Smooth muscle cell (in vitro differentiated cells): ENCODE results near the gene ATG16L1. TPM values are rescaled to one million over a fixed set of nuclear protein-coding genes. Genes with fewer than 3 reads are reported as not detected.

Experiments
- DNase-seq: peaks from one replicate; lab custom pipeline; 2025; ENCODE audit not compliant: unreplicated experiment; lab: John Stamatoyannopoulos, UW
- H2AFZ ChIP-seq: fragments of 200-600 bp; sonication (generic); 2 replicates; pipeline ENCODE4 v1.6.0; 2016; ENCODE audit warnings: antibody characterized with exemption, low read depth, mild to moderate bottlenecking
- H3F3A ChIP-seq: fragments of 200-600 bp; sonication (generic); 2 replicates; pipeline ENCODE4 v1.6.0; 2017; ENCODE audit warnings: antibody characterized with exemption, low read depth
- H3K27ac ChIP-seq: fragments of 200-600 bp; sonication (generic); 2 replicates; pipeline ENCODE4 v1.5.1; 2016; ENCODE audit warnings: low read depth, mild to moderate bottlenecking
- H3K27me3 ChIP-seq: fragments of 200-600 bp; sonication (generic); 2 replicates; pipeline ENCODE4 v1.6.1; 2016; ENCODE audit warnings: low read depth, mild to moderate bottlenecking
- H3K36me3 ChIP-seq: fragments of 200-600 bp; sonication (generic); 2 replicates; pipeline ENCODE4 v1.5.1; 2016; ENCODE audit warnings: low read depth
- H3K4me1 ChIP-seq: fragments of 200-600 bp; sonication (generic); 2 replicates; pipeline ENCODE4 v1.5.1; 2016; ENCODE audit warnings: low read depth
- H3K4me2 ChIP-seq: fragments of 200-600 bp; sonication (generic); 2 replicates; pipeline ENCODE4 v1.6.0; 2016; ENCODE audit warnings: mild to moderate bottlenecking
- H3K4me3 ChIP-seq: fragments of 200-600 bp; sonication (generic); 2 replicates; pipeline ENCODE4 v1.5.1; 2016; ENCODE audit warnings: mild to moderate bottlenecking
- H3K79me2 ChIP-seq: fragments of 200-600 bp; sonication (generic); 2 replicates; pipeline ENCODE4 v1.6.0; 2016; ENCODE audit warnings: low read depth, mild to moderate bottlenecking
- H3K9ac ChIP-seq: fragments of 200-600 bp; sonication (generic); 2 replicates; pipeline ENCODE4 v1.6.0; 2016; ENCODE audit warnings: low read depth
- H3K9me3 ChIP-seq: fragments of 200-600 bp; sonication (generic); replicated peaks from 2 replicates; pipeline ENCODE4 v1.5.1; 2016; ENCODE audit warnings: low read depth
- H4K20me1 ChIP-seq: fragments of 200-600 bp; sonication (generic); 2 replicates; pipeline ENCODE4 v1.6.0; 2016; ENCODE audit warnings: low read depth
- CTCF ChIP-seq: fragments of 200-600 bp; sonication (generic); IDR thresholded peaks from 2 replicates; pipeline ENCODE4 v1.5.1; 2017; ENCODE audit warnings: borderline replicate concordance, mild to moderate bottlenecking, antibody characterized with exemption; ENCODE audit not compliant: insufficient read depth, poor library complexity, severe bottlenecking
- WGBS: methylation state at CpG from one replicate; pipeline ENCODE4 v1.1.7; 2016; ENCODE audit warnings: low lambda C conversion rate; 5-methylcytosine and 5-hydroxymethylcytosine counted together
- polyA plus RNA-seq: library from polyadenylated mRNA; unstranded; fragments of >200 nt; fragmentation: Nextera tagmentation; extraction: Ambion mirVana; gene quantifications from 2 replicates; pipeline ENCODE4 v1.2.1, GENCODE V29; 2016
- small RNA-seq: library from RNA; depleted of rRNA; stranded (forward); fragments of <200 nt; gene quantifications from one replicate; pipeline ENCODE3, GENCODE V24; 2014
- total RNA-seq: library from RNA; depleted of rRNA; stranded (reverse); fragments of >200 nt; gene quantifications from 2 replicates; pipeline ENCODE4 v1.2.3, GENCODE V29; 2014

ATG16L1 gene
- total and polyA plus RNA-seq, 2 experiments from 2014 or later, result 12.5 to 26.4 TPM

DNA sequence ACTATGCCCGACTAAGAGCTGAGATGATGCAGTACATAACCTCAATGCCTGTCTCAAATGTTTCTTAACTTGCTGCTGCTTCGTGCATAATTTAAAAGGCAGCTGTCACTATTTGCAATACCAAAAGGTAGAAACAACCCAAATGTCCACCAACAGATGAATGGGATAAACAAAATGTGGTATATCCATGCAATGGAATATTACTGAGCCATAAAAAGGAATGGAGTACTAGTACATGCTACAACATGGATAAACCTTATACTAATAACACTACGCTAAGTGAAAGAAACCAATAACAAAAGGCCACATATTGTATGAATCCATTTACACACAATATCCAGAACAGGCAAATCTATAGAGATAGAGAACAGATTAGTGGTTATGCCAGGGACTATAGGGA, 89.8 kb downstream of the ATG16L1 start:
- H3K36me3 ChIP-seq, result no peaks in the 10 kb centered on the region
- H3K4me3 ChIP-seq, result no peak overlapping the region
- H3K9me3 ChIP-seq, result no peaks in the 10 kb centered on the region

DNA sequence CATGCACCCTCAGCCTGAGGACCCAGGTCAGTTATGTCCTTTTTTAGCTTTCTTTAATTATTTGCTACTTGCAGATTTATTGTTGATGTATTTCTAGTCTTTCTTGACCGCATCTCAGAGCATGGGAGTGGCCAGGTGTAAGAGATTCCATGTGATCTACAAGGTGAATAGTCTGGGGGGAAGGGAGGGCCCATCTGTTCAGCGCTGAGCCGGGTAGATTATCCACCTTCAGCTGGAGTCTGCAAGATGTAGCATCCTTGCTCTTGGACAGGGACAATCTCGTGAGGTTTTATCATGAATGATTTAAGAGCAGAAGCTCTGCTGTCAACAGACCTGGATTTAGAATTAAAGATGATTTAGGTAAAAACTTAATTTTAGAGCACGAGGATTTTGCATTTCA, 90.8 kb downstream of the ATG16L1 start:
- no peaks in the 10 kb centered on the region for H3K27me3 ChIP-seq
- WGBS, result 84% methylated on average over 5 of the region's 5 CpGs
- H3K4me2 ChIP-seq, result no peak overlapping the region
- H3K27ac ChIP-seq, result no peak overlapping the region
- H3K4me1 ChIP-seq, result no peaks in the 10 kb centered on the region
- no peaks in the 10 kb centered on the region for H3K9me3 ChIP-seq
- H3F3A ChIP-seq, result no peaks in the 10 kb centered on the region
- DNase-seq, result no peak
- H2AFZ ChIP-seq, result no peak overlapping the region
- H4K20me1 ChIP-seq, result no peaks in the 10 kb centered on the region
- no peaks in the 10 kb centered on the region for H3K79me2 ChIP-seq
- no peak overlapping the region for H3K9ac ChIP-seq
- TF ChIP-seq CTCF, result no peak
- no peaks in the 10 kb centered on the region for H3K36me3 ChIP-seq
- no peak overlapping the region for H3K4me3 ChIP-seq

More for the DNA sequence above, 89.8 kb downstream of the ATG16L1 start:
- 95% methylated on average over 3 of the region's 3 CpGs for WGBS
- no peaks in the 10 kb centered on the region for H4K20me1 ChIP-seq
- DNase-seq, result no peak
- H3K4me1 ChIP-seq, result no peaks in the 10 kb centered on the region
- no peak for TF ChIP-seq CTCF
- no peaks in the 10 kb centered on the region for H3K27me3 ChIP-seq
- no peak overlapping the region for H2AFZ ChIP-seq
- no peaks in the 10 kb centered on the region for H3F3A ChIP-seq
- no peak overlapping the region for H3K9ac ChIP-seq
- H3K27ac ChIP-seq, result no peak overlapping the region
- no peak overlapping the region for H3K4me2 ChIP-seq
- no peaks in the 10 kb centered on the region for H3K79me2 ChIP-seq

DNA sequence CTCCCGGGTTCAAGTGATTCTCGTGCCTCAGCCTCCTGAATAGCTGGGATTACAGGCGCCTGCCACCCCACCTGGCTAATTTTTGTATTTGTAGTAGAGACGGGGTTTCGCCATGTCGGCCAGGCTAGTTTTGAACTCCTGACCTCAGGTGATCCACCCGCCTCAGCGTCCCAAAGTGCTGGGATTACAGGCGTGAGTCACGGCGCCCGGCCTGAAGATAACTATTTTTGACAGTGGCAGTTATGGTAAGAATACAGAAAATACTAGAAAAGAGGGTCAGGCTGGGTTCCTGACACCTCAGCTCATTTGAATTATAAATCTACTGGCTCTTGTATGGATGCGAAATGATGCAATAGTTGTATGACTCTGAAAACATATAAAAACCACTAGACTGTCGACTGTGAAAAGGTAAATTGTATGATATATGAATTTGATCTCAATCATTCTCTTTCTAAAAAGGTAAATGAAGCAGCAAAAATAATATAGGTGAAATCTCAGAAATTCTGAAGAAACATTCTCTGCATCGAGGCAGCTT, 91.8 kb downstream of the ATG16L1 start:
- 93% methylated on average over 15 of the region's 15 CpGs for WGBS

More for the DNA sequence above, 91.8 kb downstream of the ATG16L1 start:
- no peaks in the 10 kb centered on the region for H3K36me3 ChIP-seq
- no peaks in the 10 kb centered on the region for H3F3A ChIP-seq
- no peaks in the 10 kb centered on the region for H3K9me3 ChIP-seq
- no peaks in the 10 kb centered on the region for H3K79me2 ChIP-seq
- H3K27ac ChIP-seq, result no peak overlapping the region
- no peak overlapping the region for H2AFZ ChIP-seq
- TF ChIP-seq CTCF, result no peak
- no peak overlapping the region for H3K4me2 ChIP-seq
- no peaks in the 10 kb centered on the region for H3K27me3 ChIP-seq
- H3K4me3 ChIP-seq, result no peak overlapping the region
- H3K4me1 ChIP-seq, result no peaks in the 10 kb centered on the region
- no peak for DNase-seq
- no peak overlapping the region for H3K9ac ChIP-seq
- H4K20me1 ChIP-seq, result no peaks in the 10 kb centered on the region

Small RNAs within 50 kb of the gene (small RNA-seq; reads per million reads assigned to genes)
- gene RN7SL32P (not detected), gene SCARNA5 (154 reads per million, percentile 99 among the genes with 10 or more reads in this experiment), gene SCARNA6 (40.3 reads per million, percentile 95 among the genes with 10 or more reads in this experiment)

Other genes with a start within 250 kb of the ATG16L1 start
- not detected in 2 replicates for gene NGEF, start 238.4 kb upstream of the ATG16L1 start, total RNA-seq
- 0.09 and 1.4 TPM in 2 replicates for gene NGEF, start 238.4 kb upstream of the ATG16L1 start, polyA plus RNA-seq
- 0.45 and 0.94 TPM in 2 replicates for gene NEU2, start 219.0 kb upstream of the ATG16L1 start, total RNA-seq
- gene NEU2, start 219.0 kb upstream of the ATG16L1 start, polyA plus RNA-seq, result not detected in 2 replicates
- 9.9 and 17.8 TPM in 2 replicates for gene INPP5D, start 191.3 kb upstream of the ATG16L1 start, total RNA-seq
- 5.6 and 24.5 TPM in 2 replicates for gene INPP5D, start 191.3 kb upstream of the ATG16L1 start, polyA plus RNA-seq
- gene SAG, start 56.1 kb downstream of the ATG16L1 start, total RNA-seq, result not detected in 2 replicates
- gene SAG, start 56.1 kb downstream of the ATG16L1 start, polyA plus RNA-seq, result not detected in 2 replicates
- 10.6 and 12.2 TPM in 2 replicates for gene DGKD, start 102.8 kb downstream of the ATG16L1 start, total RNA-seq
- 14.2 and 19.4 TPM in 2 replicates for gene DGKD, start 102.8 kb downstream of the ATG16L1 start, polyA plus RNA-seq